ENCODE data around the gene OR5C1. TPM values are rescaled to one million over a fixed set of nuclear protein-coding genes. Genes with fewer than 3 reads are reported as not detected.

Gene OR5C1
- total and polyA plus RNA-seq, 9 donors = not detected

DNA sequence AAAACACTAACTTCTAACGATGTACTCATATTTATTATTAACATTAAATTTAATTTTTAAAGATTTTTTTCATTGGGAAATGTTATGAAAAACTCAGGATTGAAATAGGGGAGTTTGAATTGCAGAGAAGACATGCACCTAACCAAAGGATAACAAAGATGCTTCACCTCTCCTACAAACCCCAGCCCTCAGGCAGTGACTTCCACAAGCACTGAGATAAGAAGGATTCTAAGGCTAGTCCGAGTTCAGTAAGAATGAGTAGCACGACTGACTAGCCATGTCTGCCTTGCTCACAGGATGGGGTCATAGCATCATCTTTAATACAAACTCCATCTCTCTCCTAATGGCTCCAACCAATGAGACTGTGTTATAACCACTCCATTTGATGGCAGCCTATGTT lies 7.1 kb upstream of the OR5C1 start:
- no peak for TF ChIP-seq POLR2A (IDR thresholded peaks at IDR 0.05)
- TF ChIP-seq, protein P1, sequence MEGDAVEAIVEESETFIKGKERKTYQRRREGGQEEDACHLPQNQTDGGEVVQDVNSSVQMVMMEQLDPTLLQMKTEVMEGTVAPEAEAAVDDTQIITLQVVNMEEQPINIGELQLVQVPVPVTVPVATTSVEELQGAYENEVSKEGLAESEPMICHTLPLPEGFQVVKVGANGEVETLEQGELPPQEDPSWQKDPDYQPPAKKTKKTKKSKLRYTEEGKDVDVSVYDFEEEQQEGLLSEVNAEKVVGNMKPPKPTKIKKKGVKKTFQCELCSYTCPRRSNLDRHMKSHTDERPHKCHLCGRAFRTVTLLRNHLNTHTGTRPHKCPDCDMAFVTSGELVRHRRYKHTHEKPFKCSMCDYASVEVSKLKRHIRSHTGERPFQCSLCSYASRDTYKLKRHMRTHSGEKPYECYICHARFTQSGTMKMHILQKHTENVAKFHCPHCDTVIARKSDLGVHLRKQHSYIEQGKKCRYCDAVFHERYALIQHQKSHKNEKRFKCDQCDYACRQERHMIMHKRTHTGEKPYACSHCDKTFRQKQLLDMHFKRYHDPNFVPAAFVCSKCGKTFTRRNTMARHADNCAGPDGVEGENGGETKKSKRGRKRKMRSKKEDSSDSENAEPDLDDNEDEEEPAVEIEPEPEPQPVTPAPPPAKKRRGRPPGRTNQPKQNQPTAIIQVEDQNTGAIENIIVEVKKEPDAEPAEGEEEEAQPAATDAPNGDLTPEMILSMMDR (IDR thresholded peaks at IDR 0.05) = no peak
- TF ChIP-seq EP300 (IDR thresholded peaks at IDR 0.05) = no peak
- 48 to 61% (median 60%) methylated on average over 3 of the region's 3 CpGs for WGBS, 3 donors
- no peak overlapping the region for H3K27ac ChIP-seq
- no peaks in the 10 kb centered on the region for H3K27me3 ChIP-seq
- H3K36me3 ChIP-seq = no peaks in the 10 kb centered on the region
- no peaks in the 10 kb centered on the region for H3K4me1 ChIP-seq (ENCODE audit: insufficient read depth)
- intact Hi-C loops (cut with DNase I) = no loop called here
- H3K9me3 ChIP-seq = no peaks in the 10 kb centered on the region
- H3K4me3 ChIP-seq = no peak overlapping the region
- no peak for DNase-seq

DNA sequence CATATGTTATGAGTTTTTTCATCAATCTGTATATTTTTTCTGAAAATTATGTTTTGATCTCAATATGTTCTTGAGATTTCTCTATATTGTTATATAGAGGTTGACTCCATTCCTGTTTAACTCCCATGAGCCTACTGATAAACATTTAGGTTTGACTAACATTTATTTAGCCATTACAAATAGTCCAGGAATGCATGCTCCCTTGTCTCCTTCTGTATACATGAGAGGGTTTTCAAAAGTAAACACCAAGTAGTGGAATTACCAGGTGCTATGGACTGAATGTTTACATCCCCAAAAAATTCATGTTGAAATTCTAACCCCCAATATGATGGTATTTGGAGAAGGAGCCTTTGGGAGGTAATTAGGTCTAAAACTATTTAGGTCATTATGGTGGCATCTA lies 3.5 kb upstream of the OR5C1 start:
- H3K36me3 ChIP-seq = no peaks in the 10 kb centered on the region
- intact Hi-C loops (cut with DNase I) = no loop called here

DNA sequence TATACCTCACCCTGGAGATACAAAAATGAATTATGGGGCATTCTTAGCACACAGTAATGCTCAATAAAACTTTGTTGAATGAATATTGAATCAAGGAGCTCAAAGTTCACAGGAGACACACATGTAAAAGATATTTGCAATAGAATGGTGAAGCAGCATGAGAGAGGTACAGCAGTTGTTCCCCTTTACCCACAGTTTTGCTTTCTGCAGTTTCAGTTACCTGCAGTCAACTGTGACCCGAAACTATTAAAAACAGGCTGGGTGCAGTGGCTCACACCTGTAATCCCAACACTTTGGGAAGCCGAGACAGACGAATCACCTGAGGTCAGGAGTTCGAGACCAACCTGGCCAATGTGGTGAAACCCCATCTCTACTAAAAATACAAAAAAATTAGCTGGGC lies 2.4 kb upstream of the OR5C1 start:
- intact Hi-C loops (cut with DNase I) = no loop called here
- no peak for DNase-seq
- 87 to 91% (median 91%) methylated on average over 4 of the region's 4 CpGs for WGBS, 3 donors
- H3K9me3 ChIP-seq = no peaks in the 10 kb centered on the region
- no peaks in the 10 kb centered on the region for H3K36me3 ChIP-seq
- H3K4me1 ChIP-seq (ENCODE audit: insufficient read depth) = no peaks in the 10 kb centered on the region
- no peak overlapping the region for H3K4me3 ChIP-seq
- H3K27me3 ChIP-seq = no peaks in the 10 kb centered on the region
- no peak overlapping the region for H3K27ac ChIP-seq
- TF ChIP-seq POLR2A (IDR thresholded peaks at IDR 0.05) = no peak
- no peak for TF ChIP-seq EP300 (IDR thresholded peaks at IDR 0.05)
- TF ChIP-seq, protein P1 (IDR thresholded peaks at IDR 0.05) = no peak

More for the DNA sequence above, 3.5 kb upstream of the OR5C1 start:
- DNase-seq = no peak
- Histone ChIP-seq H3K4me3 (no peak overlapping the region), H3K27ac (no peak overlapping the region), H3K9me3 (no peaks in the 10 kb centered on the region), H3K4me1 (ENCODE audit: insufficient read depth) (no peaks in the 10 kb centered on the region), H3K27me3 (no peaks in the 10 kb centered on the region)
- TF ChIP-seq, protein P1 (IDR thresholded peaks at IDR 0.05) = no peak
- TF ChIP-seq EP300 (IDR thresholded peaks at IDR 0.05) (no peak), POLR2A (IDR thresholded peaks at IDR 0.05) (no peak)

DNA sequence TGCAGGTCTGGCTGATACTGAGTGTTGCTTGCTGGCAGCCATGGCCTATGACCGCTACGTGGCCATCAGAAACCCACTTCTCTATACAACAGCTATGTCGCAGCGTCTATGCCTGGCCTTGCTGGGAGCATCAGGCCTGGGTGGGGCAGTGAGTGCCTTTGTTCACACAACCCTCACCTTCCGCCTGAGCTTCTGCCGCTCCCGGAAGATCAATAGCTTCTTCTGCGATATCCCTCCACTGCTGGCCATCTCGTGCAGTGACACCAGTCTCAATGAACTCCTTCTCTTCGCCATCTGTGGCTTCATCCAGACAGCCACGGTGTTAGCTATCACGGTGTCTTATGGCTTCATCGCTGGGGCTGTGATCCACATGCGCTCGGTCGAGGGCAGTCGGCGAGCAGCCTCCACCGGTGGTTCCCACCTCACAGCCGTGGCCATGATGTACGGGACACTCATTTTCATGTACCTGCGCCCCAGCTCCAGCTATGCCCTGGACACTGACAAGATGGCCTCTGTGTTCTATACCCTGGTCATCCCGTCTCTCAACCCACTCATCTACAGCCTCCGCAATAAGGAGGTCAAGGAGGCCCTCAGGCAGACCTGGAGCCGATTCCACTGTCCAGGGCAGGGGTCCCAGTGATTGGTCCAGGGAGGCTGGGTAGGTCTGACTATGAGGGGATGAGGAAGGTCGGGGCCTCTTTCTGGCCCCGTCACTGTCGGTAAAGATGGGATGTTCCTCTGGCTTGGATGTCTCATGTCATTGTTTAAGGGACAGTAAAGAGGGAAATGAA lies 718 bp downstream of the OR5C1 start:
- TF ChIP-seq EP300 (IDR thresholded peaks at IDR 0.05) = no peak
- 92 to 94% (median 93%) methylated on average over 28 of the region's 28 CpGs for WGBS, 3 donors

More for the DNA sequence above, 718 bp downstream of the OR5C1 start:
- H3K4me1 ChIP-seq (ENCODE audit: insufficient read depth) = no peaks in the 10 kb centered on the region
- H3K36me3 ChIP-seq = no peaks in the 10 kb centered on the region
- H3K27ac ChIP-seq = no peak overlapping the region
- H3K27me3 ChIP-seq = no peaks in the 10 kb centered on the region
- H3K9me3 ChIP-seq = no peaks in the 10 kb centered on the region
- DNase-seq = no peak
- intact Hi-C loops (cut with DNase I) = loop anchor here in 1 of 4 donors (10.0 kb wide), 1 partner anchor 325 kb away; no protein-coding TSS in a partner anchor
- no peak overlapping the region for H3K4me3 ChIP-seq
